Activated CD8-positive, alpha-beta T cell treated with anti-CD3 and anti-CD28 coated beads, Interleukin-2, amount 10 ng/mL, durations not matched to agents 7 days and 5 days (primary cell): Measurements from ENCODE around the gene SUPT3H. TPM values are rescaled to one million over a fixed set of nuclear protein-coding genes. Genes with fewer than 3 reads are reported as not detected.

Experiments used
- ATAC-seq: fragments of 150-1000 bp; cut with Tn5 transposase; one replicate; pipeline ENCODE4 v1.10.0; 2021; ENCODE audit warnings: moderate library complexity
- CTCF ChIA-PET: fragments of 350-600 bp; sonication (Branson Sonifier 250); formaldehyde crosslinking; loops from one replicate; lab custom pipeline; 2021; ENCODE audit warnings: antibody characterized with exemption; lab: Charles Lee
- POLR2A ChIA-PET: fragments of 350-600 bp; sonication (Branson Sonifier 250); formaldehyde crosslinking; loops from one replicate; lab custom pipeline; 2021; ENCODE audit warnings: antibody characterized with exemption; lab: Charles Lee
- DNase-seq: peaks from one replicate; pipeline ENCODE4 v3.0.0-alpha.2; 2020
- H3K27ac Mint-ChIP-seq: one replicate; pipeline ENCODE4 v1.8.0; 2021; ENCODE audit warnings: mild to moderate bottlenecking, mixed read lengths
- H3K27me3 Mint-ChIP-seq: one replicate; pipeline ENCODE4 v1.8.0; 2021; ENCODE audit warnings: low read depth, mixed read lengths
- H3K36me3 Mint-ChIP-seq: one replicate; pipeline ENCODE4 v1.8.0; 2021; ENCODE audit warnings: low read depth, mixed read lengths
- H3K4me1 Mint-ChIP-seq: one replicate; pipeline ENCODE4 v1.8.0; 2021; ENCODE audit warnings: low read depth, mixed read lengths
- H3K4me3 Mint-ChIP-seq: one replicate; pipeline ENCODE4 v1.8.0; 2021; ENCODE audit warnings: mild to moderate bottlenecking, mixed read lengths
- H3K9me3 Mint-ChIP-seq: one replicate; pipeline ENCODE4 v1.8.0; 2022; ENCODE audit warnings: mixed read lengths; ENCODE audit not compliant: insufficient read depth
- total RNA-seq, 2 experiments: library from RNA; stranded (reverse); gene quantifications; one replicate each; pipeline ENCODE4 v1.2.3, GENCODE V29; 2021

Gene SUPT3H
- total RNA-seq, 2 experiments from 2014 or later = 6.4 to 9.1 TPM

DNA sequence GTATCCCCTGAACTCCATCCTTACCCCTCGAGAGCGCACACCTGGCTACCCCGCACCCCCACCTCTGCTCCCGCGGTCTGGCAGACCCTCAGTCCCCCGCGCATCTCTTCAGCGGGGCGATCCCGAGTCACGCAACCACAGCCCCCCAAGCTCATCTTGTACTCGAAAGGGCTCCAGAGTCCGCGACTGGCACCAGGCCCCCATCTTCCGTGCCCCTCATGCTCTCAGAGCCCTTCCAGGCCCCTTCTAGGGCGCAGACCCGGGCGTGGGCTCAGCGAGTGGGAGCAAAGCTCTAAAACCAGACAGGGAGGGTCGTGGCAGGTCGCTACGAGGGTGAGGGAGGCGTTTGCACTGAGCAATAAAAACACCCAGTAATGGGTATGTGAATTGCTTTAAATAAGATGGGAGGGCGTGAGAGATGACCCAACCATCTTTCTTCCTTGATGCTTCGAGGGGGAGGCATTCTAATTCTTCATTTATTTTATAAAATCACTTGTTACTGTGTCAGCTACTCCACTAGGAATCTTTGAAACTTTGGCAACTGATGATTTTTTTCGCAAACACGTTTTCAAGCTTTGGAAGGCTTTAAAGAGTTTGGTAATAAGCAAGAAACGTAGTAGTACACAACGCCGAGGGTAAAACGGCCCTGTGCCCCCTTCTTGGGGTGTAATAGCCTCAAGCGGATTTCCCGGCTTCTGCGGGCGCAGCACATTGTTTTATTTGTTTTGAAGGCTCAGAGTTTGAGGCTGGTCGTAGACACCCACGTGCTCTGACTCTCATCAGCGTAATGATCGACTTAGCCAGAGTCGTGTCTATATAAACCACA, 42.6 kb upstream of the SUPT3H start:
- Mint-ChIP-seq H3K9me3 (no peaks in the 10 kb centered on the region), H3K27ac (no peak overlapping the region), H3K36me3 (peaks cover 2% of the 10 kb centered on the region), H3K4me1 (peaks cover 37% of the 10 kb centered on the region), H3K4me3 (peak overlapping the region; percentile 88), H3K27me3 (peaks cover 38% of the 10 kb centered on the region)
- DNase-seq (peak; percentile 58), ATAC-seq (peak; percentile 17)
- ChIA-PET POLR2A (interaction anchor here (0.9 to 1.2 kb wide), 6 partner anchors 16 to 294 kb away, joined by 3 to 4 read pairs (median 3); partner anchors contain the start of gene SUPT3H), CTCF (interaction anchor here (0.7 to 4.5 kb wide), 21 partner anchors 22 to 945 kb away, joined by 3 to 27 read pairs (median 4); partner anchors contain the start of gene SUPT3H)

DNA sequence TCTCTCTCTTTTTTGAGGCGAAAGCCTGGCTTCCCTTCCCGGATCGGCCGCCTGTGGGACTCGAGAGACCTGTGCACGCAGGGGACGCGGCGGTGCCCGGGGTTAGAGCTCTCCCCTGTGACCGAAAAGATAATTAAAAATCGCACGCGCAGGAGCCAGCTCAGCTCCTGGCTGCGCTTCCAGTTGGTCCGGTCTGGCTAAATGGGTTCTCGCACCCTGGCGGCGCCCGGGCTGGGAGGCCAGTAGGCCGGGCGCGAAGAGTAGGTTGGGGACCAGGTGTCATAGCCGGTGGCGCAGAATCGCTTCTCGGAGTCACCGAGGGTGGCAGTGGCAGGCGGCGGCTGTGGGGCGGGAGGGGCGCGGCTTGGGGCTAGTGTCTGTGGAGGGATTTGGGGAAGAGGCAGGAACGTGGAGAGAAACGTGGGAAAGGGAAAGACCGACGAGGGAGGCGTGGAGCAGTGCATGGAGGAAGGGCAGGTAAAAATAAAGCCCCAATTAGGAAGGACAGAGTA, 41.9 kb upstream of the SUPT3H start:
- ChIA-PET CTCF (interaction anchor here (0.7 to 4.5 kb wide), 16 partner anchors 21 to 944 kb away, joined by 3 to 27 read pairs (median 4); partner anchors contain the start of gene SUPT3H), POLR2A (interaction anchor here (0.6 to 1.2 kb wide), 7 partner anchors 17 to 486 kb away, joined by 3 to 4 read pairs (median 3); partner anchors contain the start of gene SUPT3H)
- peaks cover 37% of the 10 kb centered on the region for H3K4me1 Mint-ChIP-seq
- H3K36me3 Mint-ChIP-seq = peaks cover 2% of the 10 kb centered on the region
- ATAC-seq (peak; percentile 37), DNase-seq (peak; percentile 70)
- H3K27ac Mint-ChIP-seq = no peak overlapping the region
- H3K4me3 Mint-ChIP-seq = peak overlapping the region; percentile 88
- H3K27me3 Mint-ChIP-seq = peaks cover 35% of the 10 kb centered on the region
- no peaks in the 10 kb centered on the region for H3K9me3 Mint-ChIP-seq

DNA sequence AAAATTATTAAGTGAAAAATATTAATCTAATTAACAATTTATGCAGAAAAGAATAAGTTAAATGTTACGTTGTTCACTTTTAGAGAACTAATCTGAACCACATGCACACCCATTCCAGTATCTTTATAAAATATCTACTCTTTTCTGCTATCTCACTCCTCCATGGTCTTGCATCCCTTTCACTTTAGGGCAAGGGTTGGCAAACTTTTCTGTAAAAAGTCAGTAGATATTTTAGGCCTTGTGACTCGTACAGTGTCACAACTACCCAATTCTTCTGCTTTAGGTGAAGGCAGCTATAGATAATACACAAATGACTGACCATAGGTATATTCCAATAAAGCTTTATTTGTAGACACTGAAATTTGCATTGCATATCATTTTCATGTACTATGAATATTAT, 39.7 kb upstream of the SUPT3H start:
- no peak overlapping the region for H3K4me3 Mint-ChIP-seq
- POLR2A ChIA-PET = no interaction called here
- no peaks in the 10 kb centered on the region for H3K9me3 Mint-ChIP-seq
- ATAC-seq = no peak
- no peaks in the 10 kb centered on the region for H3K36me3 Mint-ChIP-seq
- DNase-seq = no peak
- peaks cover 28% of the 10 kb centered on the region for H3K4me1 Mint-ChIP-seq
- CTCF ChIA-PET = interaction anchor here (1.0 to 4.3 kb wide), 4 partner anchors 39 to 942 kb away, joined by 5 to 24 read pairs (median 8); partner anchors contain the start of gene SUPT3H
- no peak overlapping the region for H3K27ac Mint-ChIP-seq
- H3K27me3 Mint-ChIP-seq = peaks cover 23% of the 10 kb centered on the region

DNA sequence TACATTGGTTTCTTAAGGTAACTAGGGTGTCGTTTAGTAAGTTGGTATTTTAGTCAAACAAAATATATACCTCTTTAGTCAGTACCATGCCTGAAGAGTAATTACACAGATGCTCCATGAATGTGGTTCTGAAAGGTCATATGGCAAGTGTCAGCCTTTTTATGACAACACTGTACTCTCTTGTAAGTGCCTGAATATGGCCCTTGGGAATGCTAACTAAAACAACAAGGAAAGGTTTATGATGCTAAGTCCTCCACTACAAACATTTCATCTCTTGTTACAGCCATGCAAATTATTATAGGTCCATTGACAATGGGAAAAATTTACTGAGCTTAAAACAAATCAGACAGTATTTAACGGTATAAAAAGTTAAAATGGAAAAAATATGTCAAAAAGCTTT, 39.0 kb upstream of the SUPT3H start:
- H3K36me3 Mint-ChIP-seq = no peaks in the 10 kb centered on the region
- no peaks in the 10 kb centered on the region for H3K9me3 Mint-ChIP-seq
- no peak overlapping the region for H3K27ac Mint-ChIP-seq
- H3K4me3 Mint-ChIP-seq = no peak overlapping the region
- ATAC-seq = no peak
- H3K27me3 Mint-ChIP-seq = peaks cover 22% of the 10 kb centered on the region
- DNase-seq = no peak
- peaks cover 25% of the 10 kb centered on the region for H3K4me1 Mint-ChIP-seq
- CTCF ChIA-PET = interaction anchor here (1.0 to 4.3 kb wide), 4 partner anchors 39 to 941 kb away, joined by 5 to 24 read pairs (median 8); partner anchors contain the start of gene SUPT3H
- POLR2A ChIA-PET = no interaction called here

DNA sequence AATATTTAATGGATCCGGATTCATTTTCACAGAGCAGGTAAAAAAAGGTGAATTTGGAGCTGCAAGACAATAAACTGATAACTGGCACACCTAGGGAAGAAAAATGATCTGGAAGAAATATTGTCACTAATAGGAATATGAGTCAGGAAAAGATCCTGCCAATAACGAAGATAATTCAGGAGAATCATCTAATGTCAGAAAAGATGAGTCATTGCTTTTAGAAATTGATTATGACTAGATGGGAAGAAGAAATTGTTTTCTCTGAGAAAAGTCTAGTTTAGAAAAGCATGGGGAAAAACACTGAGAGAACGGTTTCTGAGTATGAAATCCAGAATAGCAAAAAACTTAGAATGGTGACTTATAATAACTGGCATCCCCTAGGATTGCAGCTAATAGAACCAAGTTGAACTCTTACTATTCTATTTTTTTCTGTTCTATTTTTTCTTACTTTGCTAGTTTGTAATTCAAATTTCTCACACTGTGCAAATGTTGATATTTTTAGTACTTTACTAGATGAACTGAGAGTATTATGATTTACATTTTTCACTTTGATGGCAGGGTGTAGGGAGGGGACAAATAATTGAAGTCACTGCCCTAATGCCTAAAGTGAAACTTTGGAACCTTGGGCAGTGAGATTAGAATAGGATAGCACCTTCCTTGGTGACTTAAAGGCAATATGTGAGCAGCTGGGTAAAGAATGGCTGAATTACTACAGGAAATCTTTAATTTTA, 38.2 kb upstream of the SUPT3H start:
- Mint-ChIP-seq H3K4me3 (no peak overlapping the region), H3K4me1 (peaks cover 19% of the 10 kb centered on the region), H3K9me3 (no peaks in the 10 kb centered on the region), H3K27me3 (peaks cover 17% of the 10 kb centered on the region), H3K36me3 (no peaks in the 10 kb centered on the region), H3K27ac (no peak overlapping the region)
- ChIA-PET POLR2A (interaction anchor here (0.7 to 1.1 kb wide), 2 partner anchors 9 to 38 kb away, joined by 3 to 4 read pairs; partner anchors contain the start of gene SUPT3H), CTCF (interaction anchor here (0.9 to 4.3 kb wide), 2 partner anchors 761 to 785 kb away, joined by 3 to 24 read pairs; no protein-coding TSS in a partner anchor)
- DNase-seq (no peak), ATAC-seq (no peak)

DNA sequence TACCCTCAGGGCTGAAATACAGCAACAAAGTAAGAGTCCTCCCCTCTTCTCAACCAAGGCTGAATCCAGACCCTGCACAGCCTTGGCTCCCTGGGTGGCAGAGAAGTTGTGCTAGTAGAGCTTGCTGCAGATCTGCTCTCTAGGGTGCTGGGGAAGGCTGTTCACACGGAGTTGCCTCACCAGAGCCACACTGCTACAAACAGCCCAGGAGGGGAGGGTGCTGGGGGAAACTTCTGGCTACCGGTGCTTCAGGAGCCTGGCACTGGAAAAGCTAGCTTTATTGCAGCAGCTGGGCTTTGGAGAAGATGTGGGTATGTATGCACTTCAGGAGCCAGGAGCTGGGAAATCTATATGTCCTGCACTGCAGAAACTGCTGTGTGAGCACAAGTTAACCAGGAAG, 37.6 kb upstream of the SUPT3H start:
- H3K27ac Mint-ChIP-seq = no peak overlapping the region
- peaks cover 17% of the 10 kb centered on the region for H3K27me3 Mint-ChIP-seq
- peaks cover 13% of the 10 kb centered on the region for H3K4me1 Mint-ChIP-seq
- DNase-seq = no peak
- H3K4me3 Mint-ChIP-seq = no peak overlapping the region
- POLR2A ChIA-PET = interaction anchor here (0.7 to 1.1 kb wide), 2 partner anchors 8 to 37 kb away, joined by 3 to 4 read pairs; partner anchors contain the start of gene SUPT3H
- no peak for ATAC-seq
- no peaks in the 10 kb centered on the region for H3K9me3 Mint-ChIP-seq
- H3K36me3 Mint-ChIP-seq = no peaks in the 10 kb centered on the region
- CTCF ChIA-PET = interaction anchor here (0.9 kb wide), 1 partner anchor 785 kb away, joined by 3 read pairs; no protein-coding TSS in a partner anchor

DNA sequence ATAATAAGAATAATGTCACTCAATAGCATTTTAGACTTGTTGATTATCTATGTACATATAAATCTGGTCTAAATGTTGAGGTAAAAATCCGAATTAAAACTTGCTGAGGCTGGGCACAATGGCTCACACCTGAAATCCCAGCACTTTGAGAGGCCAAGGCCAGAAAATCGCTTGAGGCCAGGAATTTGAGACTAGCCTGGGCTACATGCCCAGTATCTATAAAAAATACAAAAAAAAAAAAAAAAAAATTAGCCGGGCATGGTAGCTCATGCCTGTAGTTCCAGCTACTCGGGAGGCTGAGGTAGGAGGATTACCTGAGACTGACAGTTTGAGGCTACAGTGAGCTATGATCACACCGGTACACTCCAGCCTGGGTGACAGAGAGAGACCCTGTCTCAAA, 34.2 kb upstream of the SUPT3H start:
- POLR2A ChIA-PET = no interaction called here
- H3K27me3 Mint-ChIP-seq = peaks cover 3% of the 10 kb centered on the region
- CTCF ChIA-PET = interaction anchor here (0.6 to 0.7 kb wide), 2 partner anchors 329 to 457 kb away, joined by 3 read pairs; no protein-coding TSS in a partner anchor
- no peak for DNase-seq
- no peak overlapping the region for H3K27ac Mint-ChIP-seq
- H3K9me3 Mint-ChIP-seq = no peaks in the 10 kb centered on the region
- H3K4me3 Mint-ChIP-seq = no peak overlapping the region
- no peaks in the 10 kb centered on the region for H3K4me1 Mint-ChIP-seq
- ATAC-seq = no peak
- no peaks in the 10 kb centered on the region for H3K36me3 Mint-ChIP-seq

DNA sequence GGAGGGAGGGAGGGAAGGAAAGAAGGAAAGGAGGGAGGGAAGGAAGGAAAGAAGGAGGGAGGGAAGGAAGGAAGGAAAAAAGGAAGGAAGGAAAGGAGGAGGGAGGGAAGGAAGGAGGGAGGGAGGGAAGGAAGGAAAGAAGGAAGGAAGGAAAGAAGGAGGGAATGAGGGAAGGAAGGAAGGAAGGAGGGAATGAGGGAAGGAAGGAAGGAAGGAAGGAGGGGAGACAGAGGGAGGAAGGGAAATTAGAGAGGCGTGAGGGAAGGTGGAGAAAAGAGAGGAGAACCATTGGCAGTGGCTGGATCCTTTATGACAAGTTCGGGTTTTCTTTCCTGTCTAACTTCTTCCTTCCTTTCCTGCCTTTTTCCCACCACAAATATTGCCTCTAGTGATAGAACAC, 22.3 kb upstream of the SUPT3H start:
- POLR2A ChIA-PET = no interaction called here
- H3K36me3 Mint-ChIP-seq = no peaks in the 10 kb centered on the region

DNA sequence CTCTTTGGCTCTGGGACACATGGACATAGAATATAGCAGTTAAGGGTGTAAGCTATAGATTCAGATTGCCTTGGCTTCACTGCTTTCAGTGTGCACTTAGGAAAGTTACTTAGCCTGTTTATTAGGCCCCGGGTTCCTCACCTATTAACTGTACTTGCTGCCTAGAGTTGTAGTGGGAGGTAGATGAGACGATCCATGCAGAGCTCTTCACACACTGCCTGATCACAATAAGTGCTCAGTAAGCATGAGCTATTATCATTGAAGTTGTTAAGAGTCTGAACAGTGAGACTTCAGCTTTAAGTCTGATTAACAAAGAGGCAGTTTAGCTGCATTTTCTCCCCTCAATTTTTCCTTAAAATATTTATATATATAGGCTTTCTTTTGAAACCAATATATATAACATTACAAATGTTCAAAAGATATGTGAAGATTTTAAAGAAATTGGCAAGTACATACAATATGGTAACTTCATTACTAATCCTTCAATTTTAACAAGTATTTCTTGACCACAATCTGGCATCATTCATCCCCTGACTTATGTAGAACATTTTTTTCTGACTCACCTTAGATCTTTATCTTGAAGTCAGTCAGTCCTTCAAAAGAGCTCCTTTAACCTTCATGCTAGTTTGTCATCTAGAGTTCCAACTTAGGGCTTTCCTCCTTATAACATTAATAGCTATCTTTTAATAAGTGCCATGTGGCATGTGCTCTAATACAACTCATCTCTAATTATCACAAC, 20.5 kb upstream of the SUPT3H start:
- Mint-ChIP-seq H3K36me3 (no peaks in the 10 kb centered on the region), H3K27ac (no peak overlapping the region), H3K9me3 (peaks cover under 1% of the 10 kb centered on the region), H3K4me1 (peaks cover 2% of the 10 kb centered on the region), H3K27me3 (peaks cover 3% of the 10 kb centered on the region), H3K4me3 (no peak overlapping the region)
- DNase-seq = no peak
- ChIA-PET POLR2A (interaction anchor here (1.3 kb wide), 1 partner anchor 20 kb away, joined by 6 read pairs; the partner anchor contains the start of gene SUPT3H), CTCF (interaction anchor here (0.7 to 1.6 kb wide), 7 partner anchors 8 to 743 kb away, joined by 3 to 6 read pairs (median 3); no protein-coding TSS in a partner anchor)
- no peak for ATAC-seq

More for the DNA sequence above, 22.3 kb upstream of the SUPT3H start:
- Mint-ChIP-seq H3K27ac (no peak overlapping the region), H3K27me3 (peaks cover 3% of the 10 kb centered on the region), H3K9me3 (no peaks in the 10 kb centered on the region), H3K4me3 (no peak overlapping the region), H3K4me1 (peaks cover 2% of the 10 kb centered on the region)
- ATAC-seq = no peak
- no peak for DNase-seq
- CTCF ChIA-PET = no interaction called here

DNA sequence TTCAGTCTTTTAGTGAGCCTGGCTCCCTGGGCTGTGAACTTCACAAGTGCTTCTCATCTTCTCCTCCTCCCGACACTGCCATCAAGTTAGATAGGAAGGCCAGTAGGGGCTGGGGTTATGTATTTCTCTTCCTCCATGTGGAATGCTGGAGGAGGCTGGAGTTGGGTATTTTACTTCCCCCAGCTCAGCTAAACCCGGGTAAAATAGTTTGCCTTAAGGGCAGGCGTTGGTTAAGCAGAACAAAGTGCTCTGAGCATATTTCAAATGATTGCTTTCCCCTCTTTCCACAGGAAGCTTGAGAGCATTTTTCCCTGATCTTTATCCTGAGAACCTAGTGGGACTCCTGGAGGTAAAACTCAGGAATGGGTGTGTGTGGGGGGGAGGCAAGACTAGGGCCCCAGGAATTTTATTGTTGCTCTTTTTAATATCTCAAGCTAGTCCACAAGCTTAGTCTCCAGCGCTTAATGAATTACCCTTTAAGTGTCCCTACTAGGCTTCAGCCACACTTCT, 16.9 kb upstream of the SUPT3H start:
- DNase-seq = no peak
- POLR2A ChIA-PET = no interaction called here

More for the DNA sequence above, 16.9 kb upstream of the SUPT3H start:
- ATAC-seq = no peak
- Mint-ChIP-seq H3K27me3 (no peaks in the 10 kb centered on the region), H3K9me3 (peaks cover 12% of the 10 kb centered on the region), H3K4me3 (no peak overlapping the region), H3K4me1 (peaks cover 2% of the 10 kb centered on the region), H3K36me3 (peaks cover 2% of the 10 kb centered on the region), H3K27ac (no peak overlapping the region)
- CTCF ChIA-PET = interaction anchor here (0.5 to 1.0 kb wide), 2 partner anchors 11 to 801 kb away, joined by 3 to 5 read pairs; no protein-coding TSS in a partner anchor
